ENCODE data around the gene LRP1B.

LRP1B gene

GRCh38 chr2:142041996-142042395 lies 88.8 kb downstream of the LRP1B start:
- Histone ChIP-seq H3K4me1 (ENCODE audit: control insufficient read depth, insufficient read depth, low read length) (peaks cover 12% of the 10 kb centered on the region), H3K27me3 (ENCODE audit: control insufficient read depth, insufficient read depth, low read length) (no peaks in the 10 kb centered on the region), H3K9me3 (ENCODE audit: control insufficient read depth, insufficient read depth, low read depth, low read length) (no peaks in the 10 kb centered on the region), H3K9ac (ENCODE audit: low read length) (no peak overlapping the region), H3K36me3 (ENCODE audit: control insufficient read depth, insufficient read depth, low read length) (no peaks in the 10 kb centered on the region), H3K4me3 (ENCODE audit: low read depth, low read length) (no peak overlapping the region), H3K27ac (ENCODE audit: low read depth, low read length) (no peak overlapping the region)

DNA sequence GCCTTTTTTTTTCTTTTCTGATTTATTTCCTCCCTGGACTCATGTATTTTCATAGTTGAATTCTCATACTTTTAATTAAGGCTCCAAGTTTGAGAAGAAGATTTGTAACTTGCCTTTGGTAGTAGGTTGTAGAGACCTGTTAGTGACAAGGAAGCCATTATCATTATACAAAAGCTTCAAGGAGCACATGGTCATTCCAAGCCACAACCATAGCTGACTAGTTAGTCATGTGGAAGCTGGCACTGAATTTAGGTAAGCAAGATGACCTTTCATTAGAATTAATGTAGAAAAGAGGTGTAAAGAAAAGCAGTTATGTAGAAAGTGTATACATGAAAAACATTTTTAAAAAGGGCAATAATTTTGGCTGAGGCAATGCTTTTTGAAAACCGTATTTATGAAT lies 89.7 kb downstream of the LRP1B start:
- no peak overlapping the region for H3K27ac ChIP-seq (ENCODE audit: low read depth, low read length)

GRCh38 chr2:142040556-142040955 lies 90.3 kb downstream of the LRP1B start:
- Histone ChIP-seq H3K4me1 (ENCODE audit: control insufficient read depth, insufficient read depth, low read length) (peaks cover 20% of the 10 kb centered on the region), H3K36me3 (ENCODE audit: control insufficient read depth, insufficient read depth, low read length) (no peaks in the 10 kb centered on the region), H3K27me3 (ENCODE audit: control insufficient read depth, insufficient read depth, low read length) (no peaks in the 10 kb centered on the region), H3K4me3 (ENCODE audit: low read depth, low read length) (no peak overlapping the region), H3K27ac (ENCODE audit: low read depth, low read length) (no peak overlapping the region), H3K9me3 (ENCODE audit: control insufficient read depth, insufficient read depth, low read depth, low read length) (no peaks in the 10 kb centered on the region), H3K9ac (ENCODE audit: low read length) (no peak overlapping the region)

More for the DNA sequence above, 89.7 kb downstream of the LRP1B start:
- Histone ChIP-seq H3K4me1 (ENCODE audit: control insufficient read depth, insufficient read depth, low read length) (peaks cover 16% of the 10 kb centered on the region), H3K9ac (ENCODE audit: low read length) (no peak overlapping the region), H3K9me3 (ENCODE audit: control insufficient read depth, insufficient read depth, low read depth, low read length) (no peaks in the 10 kb centered on the region), H3K27me3 (ENCODE audit: control insufficient read depth, insufficient read depth, low read length) (no peaks in the 10 kb centered on the region), H3K4me3 (ENCODE audit: low read depth, low read length) (no peak overlapping the region), H3K36me3 (ENCODE audit: control insufficient read depth, insufficient read depth, low read length) (no peaks in the 10 kb centered on the region)

GRCh38 chr2:142038826-142039225 lies 92.0 kb downstream of the LRP1B start:
- H3K9me3 ChIP-seq (ENCODE audit: control insufficient read depth, insufficient read depth, low read depth, low read length), result no peaks in the 10 kb centered on the region
- H3K9ac ChIP-seq (ENCODE audit: low read length), result no peak overlapping the region

DNA sequence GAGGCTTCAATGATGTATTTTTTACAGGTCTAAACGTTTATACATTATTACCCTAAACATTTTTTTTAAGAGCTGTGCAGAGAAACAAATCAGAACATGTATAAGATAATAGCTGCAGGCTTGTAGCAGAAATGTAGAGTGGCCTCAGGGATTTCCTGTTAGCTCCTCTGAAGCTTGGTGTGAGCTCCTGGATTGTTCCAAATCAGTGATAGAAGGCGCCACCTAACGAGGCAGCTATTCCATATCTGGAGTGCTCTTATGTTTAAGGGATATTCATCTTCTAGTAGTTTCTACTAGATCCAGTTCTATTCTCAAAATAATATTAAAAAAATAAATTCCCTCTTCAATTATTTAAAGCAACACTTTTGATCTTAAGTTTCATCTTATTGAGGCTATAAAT lies 93.1 kb downstream of the LRP1B start:
- H3K27ac ChIP-seq (ENCODE audit: low read depth, low read length), result no peak overlapping the region
- H3K4me1 ChIP-seq (ENCODE audit: control insufficient read depth, insufficient read depth, low read length), result peaks cover 15% of the 10 kb centered on the region
- no peak overlapping the region for H3K4me3 ChIP-seq (ENCODE audit: low read depth, low read length)
- H3K9ac ChIP-seq (ENCODE audit: low read length), result no peak overlapping the region
- H3K9me3 ChIP-seq (ENCODE audit: control insufficient read depth, insufficient read depth, low read depth, low read length), result no peaks in the 10 kb centered on the region
- H3K27me3 ChIP-seq (ENCODE audit: control insufficient read depth, insufficient read depth, low read length), result no peaks in the 10 kb centered on the region
- H3K36me3 ChIP-seq (ENCODE audit: control insufficient read depth, insufficient read depth, low read length), result no peaks in the 10 kb centered on the region

More at GRCh38 chr2:142038826-142039225, 92.0 kb downstream of the LRP1B start:
- H3K4me3 ChIP-seq (ENCODE audit: low read depth, low read length), result no peak overlapping the region
- no peaks in the 10 kb centered on the region for H3K36me3 ChIP-seq (ENCODE audit: control insufficient read depth, insufficient read depth, low read length)
- peaks cover 15% of the 10 kb centered on the region for H3K4me1 ChIP-seq (ENCODE audit: control insufficient read depth, insufficient read depth, low read length)
- no peaks in the 10 kb centered on the region for H3K27me3 ChIP-seq (ENCODE audit: control insufficient read depth, insufficient read depth, low read length)
- H3K27ac ChIP-seq (ENCODE audit: low read depth, low read length), result no peak overlapping the region

- H3K27me3 ChIP-seq (ENCODE audit: control insufficient read depth, insufficient read depth, low read length), result no peaks in the 10 kb centered on the region
- no peaks in the 10 kb centered on the region for H3K9me3 ChIP-seq (ENCODE audit: control insufficient read depth, insufficient read depth, low read depth, low read length)
- H3K9ac ChIP-seq (ENCODE audit: low read length), result no peak overlapping the region
- peaks cover 15% of the 10 kb centered on the region for H3K4me1 ChIP-seq (ENCODE audit: control insufficient read depth, insufficient read depth, low read length)
- H3K4me3 ChIP-seq (ENCODE audit: low read depth, low read length), result no peak overlapping the region
- no peaks in the 10 kb centered on the region for H3K36me3 ChIP-seq (ENCODE audit: control insufficient read depth, insufficient read depth, low read length)
- H3K27ac ChIP-seq (ENCODE audit: low read depth, low read length), result no peak overlapping the region
Observed at GRCh38 chr2:142037066-142037465, 93.8 kb downstream of the LRP1B start.

GRCh38 chr2:142033393-142033792 lies 97.4 kb downstream of the LRP1B start:
- Histone ChIP-seq H3K9me3 (ENCODE audit: control insufficient read depth, insufficient read depth, low read depth, low read length) (no peaks in the 10 kb centered on the region), H3K36me3 (ENCODE audit: control insufficient read depth, insufficient read depth, low read length) (no peaks in the 10 kb centered on the region), H3K9ac (ENCODE audit: low read length) (no peak overlapping the region), H3K4me1 (ENCODE audit: control insufficient read depth, insufficient read depth, low read length) (peaks cover 15% of the 10 kb centered on the region), H3K27me3 (ENCODE audit: control insufficient read depth, insufficient read depth, low read length) (no peaks in the 10 kb centered on the region), H3K4me3 (ENCODE audit: low read depth, low read length) (no peak overlapping the region), H3K27ac (ENCODE audit: low read depth, low read length) (no peak overlapping the region)

GRCh38 chr2:142031656-142032055 lies 99.2 kb downstream of the LRP1B start:
- no peak overlapping the region for H3K27ac ChIP-seq (ENCODE audit: low read depth, low read length)
- peaks cover 4% of the 10 kb centered on the region; the same call in 1 of the 2 replicates for H3K4me1 ChIP-seq (ENCODE audit: control insufficient read depth, insufficient read depth, low read length)
- H3K9ac ChIP-seq (ENCODE audit: low read length), result no peak overlapping the region
- H3K27me3 ChIP-seq (ENCODE audit: control insufficient read depth, insufficient read depth, low read length), result no peaks in the 10 kb centered on the region
- no peak overlapping the region for H3K4me3 ChIP-seq (ENCODE audit: low read depth, low read length)
- H3K36me3 ChIP-seq (ENCODE audit: control insufficient read depth, insufficient read depth, low read length), result no peaks in the 10 kb centered on the region
- no peaks in the 10 kb centered on the region for H3K9me3 ChIP-seq (ENCODE audit: control insufficient read depth, insufficient read depth, low read depth, low read length)

DNA sequence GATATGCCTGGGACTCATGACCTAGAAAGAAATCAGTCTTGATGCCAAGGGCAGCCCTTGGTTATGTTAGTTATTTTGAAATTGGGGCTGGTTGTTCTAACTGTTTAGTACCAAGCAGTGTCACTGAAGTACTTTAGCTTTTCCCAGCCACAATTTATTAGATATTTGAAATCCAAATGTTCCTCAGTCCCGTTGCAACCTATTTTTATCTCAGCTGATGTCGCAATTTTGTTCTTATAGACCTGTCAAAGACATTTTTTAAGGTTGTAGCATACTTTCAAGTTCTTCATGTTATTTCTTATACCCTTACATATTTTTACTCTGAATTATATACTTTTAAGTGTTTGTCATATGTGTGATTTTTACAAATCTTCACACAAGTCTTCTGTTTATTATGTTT lies 100.1 kb downstream of the LRP1B start:
- Histone ChIP-seq H3K9me3 (ENCODE audit: control insufficient read depth, insufficient read depth, low read depth, low read length) (no peaks in the 10 kb centered on the region), H3K27ac (ENCODE audit: low read depth, low read length) (no peak overlapping the region), H3K27me3 (ENCODE audit: control insufficient read depth, insufficient read depth, low read length) (no peaks in the 10 kb centered on the region), H3K4me1 (ENCODE audit: control insufficient read depth, insufficient read depth, low read length) (no peaks in the 10 kb centered on the region), H3K9ac (ENCODE audit: low read length) (no peak overlapping the region), H3K4me3 (ENCODE audit: low read depth, low read length) (no peak overlapping the region), H3K36me3 (ENCODE audit: control insufficient read depth, insufficient read depth, low read length) (no peaks in the 10 kb centered on the region)

DNA sequence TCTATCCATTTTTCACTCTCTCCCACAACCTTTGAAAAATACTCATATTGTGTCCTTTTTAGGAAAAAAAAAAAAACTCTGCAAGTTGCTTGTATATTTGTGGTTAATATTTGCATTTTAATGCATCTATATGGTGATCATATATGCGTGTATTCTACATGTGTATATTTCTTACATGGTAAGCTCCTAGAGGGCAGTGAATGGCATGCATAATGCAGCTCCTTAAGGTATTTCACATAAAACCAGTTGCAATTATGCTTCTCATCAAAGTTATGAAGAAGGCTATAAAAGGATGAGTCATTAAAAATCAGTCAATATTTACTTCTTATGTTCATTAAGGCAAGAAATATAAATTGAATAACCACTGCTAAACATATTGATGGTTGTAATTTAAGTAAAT lies 100.8 kb downstream of the LRP1B start:
- Histone ChIP-seq H3K9me3 (ENCODE audit: control insufficient read depth, insufficient read depth, low read depth, low read length) (no peaks in the 10 kb centered on the region), H3K4me1 (ENCODE audit: control insufficient read depth, insufficient read depth, low read length) (no peaks in the 10 kb centered on the region), H3K36me3 (ENCODE audit: control insufficient read depth, insufficient read depth, low read length) (no peaks in the 10 kb centered on the region), H3K9ac (ENCODE audit: low read length) (no peak overlapping the region), H3K27me3 (ENCODE audit: control insufficient read depth, insufficient read depth, low read length) (no peaks in the 10 kb centered on the region), H3K4me3 (ENCODE audit: low read depth, low read length) (no peak overlapping the region), H3K27ac (ENCODE audit: low read depth, low read length) (no peak overlapping the region)

DNA sequence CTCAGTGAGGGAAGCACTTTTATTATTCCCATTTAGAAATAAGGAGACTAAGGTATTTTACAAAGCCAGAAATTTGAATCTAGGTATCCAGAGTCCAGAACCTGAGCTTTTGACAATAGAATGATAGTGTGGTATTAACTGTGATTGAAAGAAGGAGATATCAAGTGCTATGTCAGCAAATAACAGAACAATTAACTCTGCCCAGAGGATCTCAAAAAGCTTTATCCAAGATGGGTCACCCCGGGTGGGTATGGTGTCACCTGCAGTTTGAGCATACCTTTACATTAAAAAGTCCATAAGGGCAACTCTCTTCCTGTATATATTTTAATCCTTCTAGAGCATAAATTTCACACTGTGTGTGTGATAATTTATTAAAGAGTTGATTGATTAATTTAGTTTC lies 105.4 kb downstream of the LRP1B start:
- Histone ChIP-seq H3K4me3 (ENCODE audit: low read depth, low read length) (no peak overlapping the region), H3K27ac (ENCODE audit: low read depth, low read length) (no peak overlapping the region), H3K9me3 (ENCODE audit: control insufficient read depth, insufficient read depth, low read depth, low read length) (no peaks in the 10 kb centered on the region), H3K9ac (ENCODE audit: low read length) (no peak overlapping the region), H3K4me1 (ENCODE audit: control insufficient read depth, insufficient read depth, low read length) (no peaks in the 10 kb centered on the region), H3K36me3 (ENCODE audit: control insufficient read depth, insufficient read depth, low read length) (no peaks in the 10 kb centered on the region), H3K27me3 (ENCODE audit: control insufficient read depth, insufficient read depth, low read length) (no peaks in the 10 kb centered on the region)

DNA sequence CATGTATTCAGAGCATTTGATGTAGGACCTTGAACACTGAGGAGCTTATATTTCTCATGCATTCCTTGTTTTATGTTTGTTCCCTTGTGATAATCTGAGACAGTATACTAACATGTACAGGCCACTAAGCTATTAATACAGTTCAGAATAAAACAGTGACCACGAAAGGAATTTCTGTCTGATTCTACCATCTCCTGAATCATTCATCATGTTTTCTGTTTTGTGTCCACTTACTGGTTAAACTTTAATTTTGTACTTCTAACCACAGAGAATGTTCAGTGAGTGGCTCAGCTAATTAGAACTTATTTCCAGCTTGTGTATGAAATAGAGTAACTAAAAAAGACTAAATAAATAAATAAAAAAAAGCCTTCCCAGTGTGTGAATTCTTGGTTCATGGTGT lies 110.4 kb downstream of the LRP1B start:
- Histone ChIP-seq H3K27me3 (ENCODE audit: control insufficient read depth, insufficient read depth, low read length) (no peaks in the 10 kb centered on the region), H3K36me3 (ENCODE audit: control insufficient read depth, insufficient read depth, low read length) (no peaks in the 10 kb centered on the region), H3K9me3 (ENCODE audit: control insufficient read depth, insufficient read depth, low read depth, low read length) (no peaks in the 10 kb centered on the region), H3K9ac (ENCODE audit: low read length) (no peak overlapping the region), H3K27ac (ENCODE audit: low read depth, low read length) (no peak overlapping the region), H3K4me3 (ENCODE audit: low read depth, low read length) (no peak overlapping the region), H3K4me1 (ENCODE audit: control insufficient read depth, insufficient read depth, low read length) (no peaks in the 10 kb centered on the region)
